Measurements from ENCODE around the gene NEMP1.

GRCh38 chr12:57008178-57008577, 70.4 kb downstream of the NEMP1 start:
- TF ChIP-seq CTCF (IDR thresholded peaks at IDR 0.05 in 8 of 11, conservative IDR thresholded peaks at IDR 0.05 in 3 of 11) (peak; percentile 18 to 80 (median 67)), POLR2AphosphoS5 (IDR thresholded peaks at IDR 0.05) (no peak), POLR2A (IDR thresholded peaks at IDR 0.05) (no peak)
